Subcutaneous abdominal adipose tissue (tissue), 5 donors: Measurements from ENCODE around the gene DNAAF3.

Experiments used
- H3K27ac ChIP-seq: one replicate; pipeline ENCODE4 v1.7.0; 2013; ENCODE audit warnings: low read depth, mild to moderate bottlenecking, inconsistent platforms, low read length, moderate library complexity
- H3K27me3 ChIP-seq, 5 donors: one replicate each; pipeline ENCODE4 v1.7.0; 2013; ENCODE audit warnings: low read length in 5 of 5, inconsistent platforms in 1 of 5; ENCODE audit not compliant: control insufficient read depth in 5 of 5, insufficient read depth in 4 of 5
- H3K36me3 ChIP-seq, 5 donors: one replicate each; pipeline ENCODE4 v1.7.0; 2013; ENCODE audit warnings: low read length in 5 of 5; ENCODE audit not compliant: control insufficient read depth in 5 of 5, insufficient read depth in 5 of 5
- H3K4me1 ChIP-seq, 5 donors: one replicate each; pipeline ENCODE4 v1.7.0; 2013; ENCODE audit warnings: low read length in 5 of 5, mild to moderate bottlenecking in 3 of 5, moderate library complexity in 1 of 5; ENCODE audit not compliant: control insufficient read depth in 5 of 5, insufficient read depth in 5 of 5
- H3K4me3 ChIP-seq, 5 donors: one replicate each; pipeline ENCODE4 v1.7.0; 2013; ENCODE audit warnings: low read length in 5 of 5, low read depth in 1 of 5
- H3K9ac ChIP-seq, 5 donors: one replicate each; pipeline ENCODE4 v1.7.0; 2013; ENCODE audit warnings: low read length in 5 of 5, mild to moderate bottlenecking in 4 of 5, moderate library complexity in 3 of 5
- H3K9me3 ChIP-seq, 5 donors: one replicate each; pipeline ENCODE4 v1.7.0; 2013; ENCODE audit warnings: low read length in 5 of 5; ENCODE audit not compliant: control insufficient read depth in 5 of 5
- donor health status: healthy.
- donor health status: healthy.
- donor health status: healthy.
- donor health status: healthy.
- donor health status: healthy.

The DNAAF3 gene

GRCh38 chr19:55112246-55112776 is 54.1 kb downstream of the DNAAF3 start:
- H3K4me3 ChIP-seq = no peak overlapping the region
- H3K4me1 ChIP-seq = peaks cover 10 to 51% (median 45%) of the 10 kb centered on the region in 5 donors

GRCh38 chr19:55111238-55111831 is 55.1 kb downstream of the DNAAF3 start:
- Histone ChIP-seq H3K4me3 (no peak overlapping the region), H3K4me1 (peaks cover 10 to 44% (median 38%) of the 10 kb centered on the region in 5 donors), H3K36me3 (peaks cover 0 to 34% (median 29%) of the 10 kb centered on the region in 5 donors), H3K9me3 (no peaks in the 10 kb centered on the region), H3K27ac (peak overlapping the region; percentile 37), H3K27me3 (no peaks in the 10 kb centered on the region), H3K9ac (peak overlapping the region in 2 of 5 donors; percentile 19 to 35)

More at GRCh38 chr19:55112246-55112776, 54.1 kb downstream of the DNAAF3 start:
- Histone ChIP-seq H3K36me3 (peaks cover 0 to 29% (median 26%) of the 10 kb centered on the region in 5 donors), H3K27me3 (no peaks in the 10 kb centered on the region), H3K9me3 (no peaks in the 10 kb centered on the region), H3K9ac (peak overlapping the region in 1 of 5 donors; percentile 71), H3K27ac (no peak overlapping the region)

GRCh38 chr19:55109527-55110291 is 56.7 kb downstream of the DNAAF3 start:
- Histone ChIP-seq H3K4me1 (peaks cover 5 to 30% (median 21%) of the 10 kb centered on the region in 5 donors), H3K36me3 (peaks cover 0 to 41% (median 34%) of the 10 kb centered on the region in 5 donors), H3K27ac (no peak overlapping the region), H3K4me3 (no peak overlapping the region), H3K9ac (no peak overlapping the region), H3K27me3 (no peaks in the 10 kb centered on the region), H3K9me3 (no peaks in the 10 kb centered on the region)
